GM12873 (cell line): ENCODE measurements around the gene RNF111.

Experiments
- CTCF ChIP-seq: IDR thresholded peaks from 2 replicates; pipeline ENCODE4 v1.5.1; 2012; ENCODE audit warnings: low read depth, mild to moderate bottlenecking, moderate library complexity, low read length, control low read depth; ENCODE audit not compliant: insufficient read depth; ENCODE audit errors: missing control alignments

RNF111 gene

GRCh38 chr15:59063042-59063441 lies 75.6 kb downstream of the RNF111 start:
- TF ChIP-seq CTCF: no peak

DNA sequence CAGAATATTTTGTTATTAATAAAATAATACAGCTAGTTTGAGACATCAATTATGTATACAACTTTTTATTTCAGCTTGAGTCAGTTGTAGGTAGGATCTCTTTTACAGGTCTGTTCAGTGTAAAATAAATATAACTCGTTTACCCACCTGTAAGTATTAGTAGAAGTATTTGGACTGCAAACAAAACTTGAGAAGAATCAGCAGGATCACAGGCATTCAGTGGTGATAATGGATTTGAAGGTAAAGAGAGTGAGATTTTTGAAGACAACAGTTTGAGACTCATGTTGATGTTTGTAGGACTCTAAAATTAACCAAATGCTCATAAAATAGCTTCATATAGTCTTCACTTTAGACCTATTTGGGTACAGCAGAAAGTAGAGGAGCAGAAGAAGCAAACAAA lies 82.0 kb downstream of the RNF111 start:
- TF ChIP-seq CTCF: no peak

DNA sequence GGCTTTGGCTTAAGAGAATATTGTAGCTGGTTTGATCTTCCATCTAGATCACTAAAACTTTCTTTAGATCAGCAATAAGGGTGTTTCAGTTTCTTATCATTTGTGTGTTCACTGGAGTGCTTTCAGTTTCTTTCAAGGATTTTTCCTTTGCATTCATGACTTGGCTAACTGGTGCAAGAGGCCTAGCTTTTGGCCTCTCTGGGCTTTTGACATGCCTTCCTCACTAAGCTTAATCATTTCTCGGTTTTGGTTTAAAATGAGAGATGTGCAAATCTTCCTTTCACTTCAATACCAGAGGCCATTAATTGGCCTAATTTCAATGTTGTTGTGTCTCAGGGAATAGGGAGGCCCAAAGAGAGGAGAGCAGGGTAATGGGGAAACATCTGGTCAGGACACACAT lies 87.1 kb downstream of the RNF111 start:
- no peak for TF ChIP-seq CTCF

DNA sequence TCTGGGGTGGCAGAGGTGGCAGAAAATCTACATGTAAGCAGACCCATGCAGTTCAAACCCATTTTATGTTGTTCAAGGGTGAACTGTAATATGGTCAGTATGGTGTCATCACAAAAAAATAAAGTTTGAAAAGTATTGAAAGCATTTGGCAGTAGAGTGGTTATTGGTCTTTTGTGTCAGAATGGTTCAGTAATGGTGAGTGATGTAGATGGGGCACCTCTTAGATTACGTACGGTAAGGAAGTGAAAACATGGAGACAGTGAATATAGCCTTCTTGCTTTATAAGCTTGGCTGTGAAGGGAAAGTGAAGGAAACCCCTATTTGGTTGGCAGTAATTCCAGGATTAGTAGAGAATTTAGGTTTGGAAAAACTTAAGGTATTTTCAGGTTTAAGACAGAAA lies 100.3 kb downstream of the RNF111 start:
- no peak for TF ChIP-seq CTCF

DNA sequence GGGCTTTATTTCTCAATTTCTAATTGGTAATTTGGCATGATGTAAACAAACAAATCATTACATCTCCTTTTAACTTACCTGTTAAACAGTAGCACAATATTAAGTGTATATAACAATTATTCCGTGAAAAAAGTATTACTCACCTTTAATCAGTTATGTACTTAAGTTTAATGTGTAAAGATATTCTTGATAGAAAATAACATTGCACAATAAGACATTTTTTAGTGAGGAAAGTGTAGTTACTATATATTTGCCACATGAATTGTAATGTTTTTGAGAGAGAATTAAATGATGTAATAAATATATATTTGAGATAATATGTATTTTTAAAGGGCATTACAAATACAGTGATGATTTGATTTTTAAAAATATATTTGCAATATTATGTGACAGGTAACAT lies 106.6 kb downstream of the RNF111 start:
- TF ChIP-seq CTCF: no peak

DNA sequence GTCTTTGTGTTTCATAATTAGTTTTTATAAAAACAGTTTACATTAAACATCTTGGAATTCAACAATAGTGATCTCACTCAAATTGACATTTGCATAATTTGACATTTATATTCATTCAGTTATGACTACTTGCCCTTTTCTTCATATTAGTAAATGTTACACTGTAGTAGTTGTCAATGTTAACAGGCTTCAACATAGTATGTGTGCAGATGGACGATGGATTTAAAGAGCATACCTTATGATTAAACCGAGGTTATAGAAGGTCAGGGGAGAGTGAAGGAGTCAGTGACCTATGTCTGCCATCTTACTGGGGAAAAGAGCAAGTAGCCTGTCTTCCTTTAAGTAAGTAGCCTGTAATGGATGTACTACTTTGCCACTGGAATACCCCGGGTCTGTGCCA lies 109.0 kb downstream of the RNF111 start:
- TF ChIP-seq CTCF: no peak

GRCh38 chr15:59099162-59099685 lies 111.8 kb downstream of the RNF111 start:
- no peak for TF ChIP-seq CTCF
